ENCODE measurements around the gene CIC.

DNA sequence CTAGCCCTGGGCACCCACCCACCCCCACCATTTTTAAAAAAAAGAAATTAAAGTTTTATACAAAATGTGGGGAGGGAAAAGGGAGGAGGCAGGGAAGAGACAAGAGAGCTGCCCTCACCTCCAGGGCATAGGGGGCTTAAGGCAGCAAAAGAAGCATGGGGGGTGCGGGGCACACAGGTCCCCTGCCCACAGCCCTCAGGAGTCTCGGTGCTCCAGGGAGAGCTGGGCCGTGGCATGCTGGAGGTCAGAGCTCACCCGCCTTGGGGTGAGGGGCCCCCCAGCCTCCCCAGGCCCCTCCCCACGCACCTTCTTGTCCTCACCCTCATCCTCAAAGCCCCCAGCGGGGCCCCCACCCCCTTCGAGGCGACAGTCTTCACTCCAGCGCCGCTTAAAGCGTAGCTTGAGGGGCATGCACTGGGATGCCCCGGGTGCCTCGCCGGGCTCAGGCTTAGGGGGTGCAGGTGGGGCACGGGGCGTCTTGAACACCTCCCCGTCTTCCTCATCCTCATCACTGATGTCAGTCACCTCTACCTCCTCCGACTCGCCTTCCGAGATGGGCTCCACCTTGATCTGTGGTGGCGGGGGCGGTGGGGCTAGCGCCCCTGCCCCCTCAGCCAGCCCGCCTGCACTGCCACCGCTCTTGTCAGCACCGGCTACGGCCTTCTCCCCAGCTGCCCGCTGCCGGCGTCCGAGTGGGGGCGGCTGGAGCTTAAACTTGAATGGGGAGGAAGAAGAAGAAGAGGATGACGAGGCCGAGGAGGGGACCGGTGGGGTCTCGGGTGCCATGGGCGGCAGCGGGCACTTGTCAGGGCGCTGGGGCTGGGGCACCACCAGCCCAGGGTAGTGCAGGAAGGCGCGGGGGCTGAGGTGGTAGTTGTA, 20.5 kb upstream of the CIC start:
- no peak for TF ChIP-seq SPI1 (IDR thresholded peaks at IDR 0.05; ENCODE audit: low read depth, low read length)
- TF ChIP-seq POLR2A (IDR thresholded peaks at IDR 0.05; ENCODE audit: low read depth, low read length) = no peak
- TF ChIP-seq POLR2AphosphoS5 (IDR thresholded peaks at IDR 0.05; ENCODE audit: low read depth, low read length) = peak; percentile 14; the same call in 1 of the 2 replicates
- no peak for TF ChIP-seq POU2F2 (IDR thresholded peaks at IDR 0.05; ENCODE audit: low read depth, low read length)
- TF ChIP-seq TAF1 (IDR thresholded peaks at IDR 0.05; ENCODE audit: low read depth, low read length) = no peak
